Stimulated activated CD4-positive, alpha-beta T cell treated with anti-CD3 and anti-CD28 coated beads, Interleukin-15, amount 100 ng/mL, for 48 hours (primary cell): ENCODE results near the gene SAXO2.
"Not testable (repeated sequence)": the region's sequence is repeated elsewhere in the genome, so short reads cannot be mapped to it uniquely, and the experiment has no call there.

Experiments used
- DNase-seq, 2 donors: peaks; one replicate each; pipeline ENCODE4 v3.0.0-alpha.2; 2020; ENCODE audit warnings: low read depth in 2 of 2

Gene SAXO2

DNA sequence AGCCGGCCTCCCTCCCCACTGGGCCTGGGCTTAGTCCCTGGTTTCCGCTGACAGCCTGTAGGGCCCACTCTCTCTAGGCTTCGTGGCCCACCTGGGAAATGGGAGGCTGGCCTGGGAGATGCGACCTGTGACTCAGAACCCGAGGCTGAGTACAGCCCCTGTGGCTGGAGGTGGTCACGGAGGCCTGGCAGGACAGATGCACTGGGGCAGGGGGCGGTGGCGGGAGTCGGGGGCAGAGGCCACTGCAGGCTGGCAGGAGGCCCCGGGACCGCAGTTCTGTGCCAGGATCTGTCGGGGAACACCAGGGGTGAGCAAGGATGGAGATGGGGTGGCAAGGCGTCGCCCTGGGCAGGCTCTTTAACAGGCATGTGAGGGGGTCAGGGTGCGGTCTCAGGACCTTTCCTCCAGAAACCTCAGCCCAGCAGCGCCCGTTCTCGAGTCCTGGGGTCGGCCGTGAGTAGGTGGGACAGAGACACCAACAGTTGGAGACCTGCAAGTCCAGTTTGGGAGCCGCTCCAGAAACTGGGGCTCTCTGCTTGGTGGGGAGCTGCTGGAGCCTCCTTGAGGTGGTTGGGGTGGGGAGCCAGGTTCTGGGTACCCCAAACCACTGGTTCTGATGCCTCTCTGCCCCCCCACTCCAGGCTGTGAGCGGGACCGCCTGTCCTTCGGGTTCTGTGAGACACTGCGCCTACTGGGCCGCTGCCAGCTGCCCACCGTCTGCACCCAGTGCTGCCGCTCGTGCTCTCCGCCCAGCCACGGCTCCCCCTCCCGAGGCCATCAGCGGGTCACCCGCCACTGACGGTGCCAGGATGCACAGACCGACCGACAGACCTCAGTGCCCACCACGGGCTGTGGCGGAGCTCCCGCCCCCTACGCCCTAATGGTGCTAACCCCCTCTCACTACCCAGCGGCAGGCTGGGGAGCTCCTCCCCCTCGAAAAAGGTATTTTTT lies 71.3 kb downstream of the SAXO2 start:
- DNase-seq, result not testable (repeated sequence)
